ENCODE data around the gene CHURC1.

The CHURC1 gene

DNA sequence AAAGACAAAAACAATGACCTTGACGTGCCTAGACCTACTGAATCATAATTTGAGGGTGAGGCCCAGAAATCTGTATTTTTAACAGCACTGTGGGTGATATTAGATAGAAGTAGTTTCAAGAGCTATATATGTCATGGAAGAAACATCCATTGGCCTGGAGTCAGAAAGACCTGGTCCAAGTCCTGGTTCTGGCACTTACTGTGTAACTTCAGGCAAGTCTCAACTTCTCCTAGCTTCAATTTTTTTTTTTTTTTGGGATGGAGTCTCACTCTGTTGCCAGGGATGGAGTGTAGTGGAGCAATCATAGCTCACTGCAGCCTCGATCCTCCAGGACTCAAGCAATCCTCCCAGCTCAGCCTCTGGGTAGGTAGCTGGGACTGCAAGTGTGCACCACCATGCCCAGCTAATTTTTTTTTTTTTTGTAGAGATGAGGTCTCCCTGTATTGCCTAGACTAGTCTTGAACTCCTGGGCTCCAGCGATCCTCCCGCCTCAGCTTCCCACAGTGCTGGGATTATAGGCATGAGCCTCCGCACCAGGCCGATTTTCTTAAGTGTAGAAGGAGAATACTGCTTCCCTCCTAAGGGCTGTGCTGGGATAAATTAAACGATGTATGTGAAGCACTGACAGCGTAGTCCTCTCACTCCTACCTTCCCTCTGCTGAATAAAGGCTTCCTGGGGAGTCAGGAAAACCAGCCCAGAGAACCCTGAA, 42.6 kb downstream of the CHURC1 start:
- DNase-seq (ENCODE audit: low read depth in 2 of 2), result no peak

GRCh38 chr14:64958201-64958600, 43.9 kb downstream of the CHURC1 start:
- no peak for DNase-seq (ENCODE audit: low read depth in 2 of 2)

GRCh38 chr14:64958743-64959142, 44.5 kb downstream of the CHURC1 start:
- DNase-seq (ENCODE audit: low read depth in 2 of 2), result no peak

- DNase-seq (ENCODE audit: low read depth in 2 of 2), result no peak
These were observed 46.6 kb downstream of the CHURC1 start for GRCh38 chr14:64960762-64961276.

- DNase-seq (ENCODE audit: low read depth in 2 of 2), result no peak
These were observed 49.4 kb downstream of the CHURC1 start for GRCh38 chr14:64963611-64964010.

GRCh38 chr14:64965356-64966000, 51.2 kb downstream of the CHURC1 start:
- DNase-seq (ENCODE audit: low read depth in 2 of 2), result no peak

GRCh38 chr14:64966976-64967375, 52.7 kb downstream of the CHURC1 start:
- DNase-seq (ENCODE audit: low read depth in 2 of 2), result no peak

DNA sequence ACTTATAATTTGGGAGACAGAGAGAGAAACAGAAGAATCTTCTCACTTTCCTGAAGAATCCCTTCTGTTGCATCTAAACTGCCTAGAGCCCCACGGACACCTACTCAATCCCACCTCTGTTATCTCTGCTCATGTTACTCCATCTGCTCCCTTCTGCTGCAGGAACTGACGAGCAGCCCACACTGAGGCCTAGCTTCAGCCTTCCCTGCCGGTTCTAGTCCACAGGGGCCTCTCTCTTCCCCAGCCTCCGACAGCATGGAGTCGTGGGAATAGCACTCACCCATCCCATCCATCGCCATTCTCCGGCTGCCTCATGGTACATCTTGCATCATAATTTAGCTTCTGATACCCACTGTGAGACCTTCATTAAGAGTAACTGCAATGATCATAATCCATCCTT, 53.9 kb downstream of the CHURC1 start:
- DNase-seq (ENCODE audit: low read depth in 2 of 2), result no peak

GRCh38 chr14:64968651-64969050, 54.4 kb downstream of the CHURC1 start:
- no peak for DNase-seq (ENCODE audit: low read depth in 2 of 2)

GRCh38 chr14:64970041-64970440, 55.8 kb downstream of the CHURC1 start:
- no peak for DNase-seq (ENCODE audit: low read depth in 2 of 2)

GRCh38 chr14:64970776-64971477, 56.7 kb downstream of the CHURC1 start:
- no peak for DNase-seq (ENCODE audit: low read depth in 2 of 2)

- DNase-seq (ENCODE audit: low read depth in 2 of 2), result no peak
These were observed 57.3 kb downstream of the CHURC1 start for GRCh38 chr14:64971491-64971942.

- DNase-seq (ENCODE audit: low read depth in 2 of 2), result peak; percentile 8 to 21
These were observed 57.9 kb downstream of the CHURC1 start, which contains the start of gene RAB15 for GRCh38 chr14:64971943-64972791. TSS of gene RAB15 (minus strand) at chr14:64972336. CDS start at chr14:64972076, 260 bp downstream.

GRCh38 chr14:64973026-64973442, 58.8 kb downstream of the CHURC1 start:
- no peak for DNase-seq (ENCODE audit: low read depth in 2 of 2)

- DNase-seq (ENCODE audit: low read depth in 2 of 2), result no peak
These were observed 59.6 kb downstream of the CHURC1 start for GRCh38 chr14:64973826-64974225.

GRCh38 chr14:64974563-64974962, 60.3 kb downstream of the CHURC1 start:
- DNase-seq (ENCODE audit: low read depth in 2 of 2), result no peak

DNA sequence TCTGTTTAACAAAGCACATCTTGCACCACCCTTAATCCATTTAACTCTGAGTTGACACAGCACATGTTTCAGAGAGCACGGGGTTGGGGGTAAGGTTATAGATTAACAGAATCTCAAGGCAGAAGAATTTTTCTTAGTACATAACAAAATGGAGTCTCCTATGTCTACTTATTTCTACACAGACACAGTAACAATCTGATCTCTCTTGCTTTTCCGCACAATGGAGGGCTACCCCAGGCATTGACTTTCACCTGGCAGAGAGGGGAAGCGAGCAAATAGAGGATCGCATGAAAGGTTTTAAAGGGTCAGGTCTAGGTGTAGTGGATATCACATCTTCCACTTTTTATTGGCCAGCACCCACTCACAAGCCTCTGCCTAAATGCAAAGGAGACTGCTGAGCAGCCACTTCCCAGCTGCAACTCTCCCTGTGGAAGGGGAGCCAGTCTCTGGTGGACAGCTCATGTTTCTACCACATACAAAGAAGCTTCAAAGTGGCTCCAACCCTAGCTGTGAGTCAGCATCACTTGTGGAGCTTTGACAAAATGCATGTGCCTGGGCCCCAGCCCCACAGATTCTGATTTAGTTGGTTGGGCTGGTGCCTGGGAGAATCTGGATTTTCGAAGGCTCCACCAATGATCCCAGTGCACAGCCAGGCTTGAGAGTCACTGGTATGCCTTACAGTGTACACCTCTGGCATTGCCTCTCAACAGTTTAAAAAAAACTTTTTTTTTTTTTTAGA, 65.2 kb downstream of the CHURC1 start:
- no peak for DNase-seq (ENCODE audit: low read depth in 2 of 2)

DNA sequence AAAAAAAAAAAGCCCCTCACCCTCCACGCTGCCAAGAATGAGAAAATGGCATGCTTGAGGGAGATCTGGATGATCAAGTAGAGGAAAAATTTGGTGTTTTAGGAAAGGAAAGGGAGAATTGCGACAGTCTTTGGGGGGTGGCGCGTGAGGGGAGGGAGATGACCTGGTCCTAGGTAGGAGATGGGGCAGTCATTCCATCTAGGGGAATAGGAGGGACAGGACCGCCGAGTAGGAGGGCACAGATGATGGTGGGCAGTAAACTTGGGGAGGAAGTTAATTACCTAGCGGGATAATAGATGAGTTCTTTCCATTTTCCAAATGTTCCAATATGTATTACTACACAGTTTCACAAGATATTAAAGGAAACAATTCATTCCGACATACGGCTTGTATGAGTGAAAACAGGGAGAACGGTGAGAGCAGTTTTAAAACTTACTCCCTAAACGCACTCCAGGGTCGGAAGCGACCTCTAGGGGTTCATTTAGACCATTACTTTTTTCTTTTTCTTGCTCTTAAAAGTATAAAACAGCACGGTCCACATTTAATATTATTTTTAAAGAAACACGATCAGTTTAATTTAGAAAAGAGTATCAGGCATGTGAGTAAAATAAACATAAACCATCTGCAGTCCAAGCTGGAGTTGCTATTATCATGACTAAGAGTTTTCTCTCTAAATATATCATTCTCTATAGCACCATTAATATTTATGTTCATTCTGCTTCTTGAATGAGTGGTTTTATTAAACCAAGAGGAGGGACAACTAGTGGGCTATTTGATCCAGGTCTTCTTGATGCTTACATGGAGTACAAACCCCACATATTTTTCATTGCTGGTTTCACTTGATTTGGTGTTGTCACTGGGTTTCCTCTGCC, 69.4 kb downstream of the CHURC1 start:
- DNase-seq (ENCODE audit: low read depth in 2 of 2), result no peak

All from stimulated activated CD8-positive, alpha-beta memory T cell treated with anti-CD3 and anti-CD28 coated beads, Interleukin-2, amount 100 ng/mL, for 48 hours (primary cell).